Measurements from ENCODE around the gene FXYD4.

DNA sequence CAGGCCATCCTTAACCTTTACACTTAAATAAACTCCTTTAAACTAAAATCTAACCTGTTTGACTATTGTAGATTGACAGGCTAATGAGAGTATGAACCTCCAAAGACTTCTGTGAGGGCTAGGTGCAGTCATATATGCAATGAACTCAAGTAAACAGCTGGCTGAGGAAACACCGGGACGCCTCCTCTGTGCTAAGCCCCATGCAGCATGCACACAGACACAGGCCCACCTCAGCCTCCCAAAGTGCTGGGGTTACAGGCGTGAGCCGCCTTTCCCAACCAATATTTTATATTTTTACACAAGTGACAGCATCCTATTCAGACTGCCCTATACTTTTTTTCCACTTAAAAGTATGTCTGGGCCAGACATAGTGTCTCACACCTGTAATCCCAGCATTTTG, 1.5 kb upstream of the FXYD4 start:
- TF ChIP-seq, protein P1, sequence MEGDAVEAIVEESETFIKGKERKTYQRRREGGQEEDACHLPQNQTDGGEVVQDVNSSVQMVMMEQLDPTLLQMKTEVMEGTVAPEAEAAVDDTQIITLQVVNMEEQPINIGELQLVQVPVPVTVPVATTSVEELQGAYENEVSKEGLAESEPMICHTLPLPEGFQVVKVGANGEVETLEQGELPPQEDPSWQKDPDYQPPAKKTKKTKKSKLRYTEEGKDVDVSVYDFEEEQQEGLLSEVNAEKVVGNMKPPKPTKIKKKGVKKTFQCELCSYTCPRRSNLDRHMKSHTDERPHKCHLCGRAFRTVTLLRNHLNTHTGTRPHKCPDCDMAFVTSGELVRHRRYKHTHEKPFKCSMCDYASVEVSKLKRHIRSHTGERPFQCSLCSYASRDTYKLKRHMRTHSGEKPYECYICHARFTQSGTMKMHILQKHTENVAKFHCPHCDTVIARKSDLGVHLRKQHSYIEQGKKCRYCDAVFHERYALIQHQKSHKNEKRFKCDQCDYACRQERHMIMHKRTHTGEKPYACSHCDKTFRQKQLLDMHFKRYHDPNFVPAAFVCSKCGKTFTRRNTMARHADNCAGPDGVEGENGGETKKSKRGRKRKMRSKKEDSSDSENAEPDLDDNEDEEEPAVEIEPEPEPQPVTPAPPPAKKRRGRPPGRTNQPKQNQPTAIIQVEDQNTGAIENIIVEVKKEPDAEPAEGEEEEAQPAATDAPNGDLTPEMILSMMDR (conservative IDR thresholded peaks at IDR 0.05; ENCODE audit: low read length), result no peak
- TF ChIP-seq EZH2phosphoT487 (IDR thresholded peaks at IDR 0.05; ENCODE audit: borderline replicate concordance), result no peak
